ENCODE measurements around the gene GPBAR1.

DNA sequence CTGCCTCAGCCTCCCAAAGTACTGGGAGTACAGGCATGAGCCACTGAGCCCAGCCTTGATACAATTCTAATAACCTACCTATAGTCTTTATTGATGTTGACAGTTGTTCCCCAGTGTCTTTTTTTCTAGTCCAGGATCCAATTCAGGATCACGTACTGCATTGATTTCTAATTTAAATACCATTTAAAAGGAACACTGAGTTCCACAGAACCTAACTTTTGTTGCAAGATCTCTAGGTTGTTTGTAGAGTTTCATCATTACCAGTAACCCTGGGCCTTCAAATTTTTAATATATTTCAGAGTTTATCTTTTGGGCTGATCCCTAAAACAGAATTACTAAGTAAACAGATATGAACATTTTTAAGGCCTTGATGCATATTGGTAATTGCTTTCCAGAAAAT lies 52.5 kb downstream of the GPBAR1 start:
- TF ChIP-seq, protein P1, sequence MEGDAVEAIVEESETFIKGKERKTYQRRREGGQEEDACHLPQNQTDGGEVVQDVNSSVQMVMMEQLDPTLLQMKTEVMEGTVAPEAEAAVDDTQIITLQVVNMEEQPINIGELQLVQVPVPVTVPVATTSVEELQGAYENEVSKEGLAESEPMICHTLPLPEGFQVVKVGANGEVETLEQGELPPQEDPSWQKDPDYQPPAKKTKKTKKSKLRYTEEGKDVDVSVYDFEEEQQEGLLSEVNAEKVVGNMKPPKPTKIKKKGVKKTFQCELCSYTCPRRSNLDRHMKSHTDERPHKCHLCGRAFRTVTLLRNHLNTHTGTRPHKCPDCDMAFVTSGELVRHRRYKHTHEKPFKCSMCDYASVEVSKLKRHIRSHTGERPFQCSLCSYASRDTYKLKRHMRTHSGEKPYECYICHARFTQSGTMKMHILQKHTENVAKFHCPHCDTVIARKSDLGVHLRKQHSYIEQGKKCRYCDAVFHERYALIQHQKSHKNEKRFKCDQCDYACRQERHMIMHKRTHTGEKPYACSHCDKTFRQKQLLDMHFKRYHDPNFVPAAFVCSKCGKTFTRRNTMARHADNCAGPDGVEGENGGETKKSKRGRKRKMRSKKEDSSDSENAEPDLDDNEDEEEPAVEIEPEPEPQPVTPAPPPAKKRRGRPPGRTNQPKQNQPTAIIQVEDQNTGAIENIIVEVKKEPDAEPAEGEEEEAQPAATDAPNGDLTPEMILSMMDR (IDR thresholded peaks at IDR 0.05): no peak
- TF ChIP-seq, protein P2, sequence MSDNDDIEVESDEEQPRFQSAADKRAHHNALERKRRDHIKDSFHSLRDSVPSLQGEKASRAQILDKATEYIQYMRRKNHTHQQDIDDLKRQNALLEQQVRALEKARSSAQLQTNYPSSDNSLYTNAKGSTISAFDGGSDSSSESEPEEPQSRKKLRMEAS (CRISPR knock-in tag; IDR thresholded peaks at IDR 0.05): no peak
- TF ChIP-seq ZNF219 (CRISPR knock-in tag; IDR thresholded peaks at IDR 0.05; ENCODE audit: borderline replicate concordance): no peak
